ENCODE results near the gene IVD.

Gene IVD

DNA sequence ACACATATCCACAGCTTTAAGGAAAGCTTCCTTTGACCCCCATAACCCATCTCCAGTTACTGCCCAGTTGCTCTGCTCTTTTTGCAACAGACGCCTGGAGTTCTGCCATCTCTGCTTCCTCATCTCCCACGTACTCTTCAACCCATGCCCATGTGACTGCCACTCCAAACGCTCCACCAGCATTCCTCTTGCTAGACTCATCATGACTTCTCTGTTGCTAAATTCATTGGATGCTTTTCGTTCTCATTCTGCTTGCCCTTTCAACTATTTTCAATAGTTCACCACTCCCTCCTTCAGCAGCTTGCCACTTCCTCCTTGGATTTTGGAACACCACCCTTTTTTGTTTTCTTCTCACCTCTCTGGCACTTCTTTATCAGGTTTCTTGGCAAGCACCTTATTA is 25.7 kb upstream of the IVD start:
- DNase-seq (ENCODE audit: low read depth, low spot score), result no peak
- Histone ChIP-seq H3K9me3 (ENCODE audit: insufficient read depth, low read length) (no peaks in the 10 kb centered on the region), H3K9ac (ENCODE audit: insufficient read length, low read depth) (no peak overlapping the region), H3K36me3 (ENCODE audit: insufficient read depth, insufficient read length, low read length) (peaks cover 6% of the 10 kb centered on the region), H3K4me3 (ENCODE audit: insufficient read length, low read depth) (no peak overlapping the region), H3K27me3 (ENCODE audit: insufficient read depth, insufficient read length) (no peaks in the 10 kb centered on the region), H3K4me1 (ENCODE audit: insufficient read depth, insufficient read length) (peaks cover 3% of the 10 kb centered on the region)
- TF ChIP-seq SUZ12 (IDR thresholded peaks at IDR 0.05; ENCODE audit: extremely low read depth, insufficient read depth, insufficient read length), result no peak
- no peak for TF ChIP-seq ZNF274 (IDR thresholded peaks at IDR 0.05; ENCODE audit: low read depth, low read length)
- no peak for TF ChIP-seq YY1 (IDR thresholded peaks at IDR 0.05; ENCODE audit: insufficient read depth, insufficient read length)

- no peak overlapping the region for H3K9ac ChIP-seq (ENCODE audit: insufficient read length, low read depth)
- TF ChIP-seq ZNF274 (IDR thresholded peaks at IDR 0.05; ENCODE audit: low read depth, low read length) (no peak), YY1 (IDR thresholded peaks at IDR 0.05; ENCODE audit: insufficient read depth, insufficient read length) (no peak), SUZ12 (IDR thresholded peaks at IDR 0.05; ENCODE audit: extremely low read depth, insufficient read depth, insufficient read length) (no peak)
- H3K9me3 ChIP-seq (ENCODE audit: insufficient read depth, low read length), result no peaks in the 10 kb centered on the region
- peaks cover 11% of the 10 kb centered on the region for H3K36me3 ChIP-seq (ENCODE audit: insufficient read depth, insufficient read length, low read length)
- H3K27me3 ChIP-seq (ENCODE audit: insufficient read depth, insufficient read length), result no peaks in the 10 kb centered on the region
- H3K4me3 ChIP-seq (ENCODE audit: insufficient read length, low read depth), result no peak overlapping the region
- no peak for DNase-seq (ENCODE audit: low read depth, low spot score)
- peaks cover 3% of the 10 kb centered on the region for H3K4me1 ChIP-seq (ENCODE audit: insufficient read depth, insufficient read length)
These were observed 25.0 kb upstream of the IVD start for GRCh38 chr15:40380636-40381035.

DNA sequence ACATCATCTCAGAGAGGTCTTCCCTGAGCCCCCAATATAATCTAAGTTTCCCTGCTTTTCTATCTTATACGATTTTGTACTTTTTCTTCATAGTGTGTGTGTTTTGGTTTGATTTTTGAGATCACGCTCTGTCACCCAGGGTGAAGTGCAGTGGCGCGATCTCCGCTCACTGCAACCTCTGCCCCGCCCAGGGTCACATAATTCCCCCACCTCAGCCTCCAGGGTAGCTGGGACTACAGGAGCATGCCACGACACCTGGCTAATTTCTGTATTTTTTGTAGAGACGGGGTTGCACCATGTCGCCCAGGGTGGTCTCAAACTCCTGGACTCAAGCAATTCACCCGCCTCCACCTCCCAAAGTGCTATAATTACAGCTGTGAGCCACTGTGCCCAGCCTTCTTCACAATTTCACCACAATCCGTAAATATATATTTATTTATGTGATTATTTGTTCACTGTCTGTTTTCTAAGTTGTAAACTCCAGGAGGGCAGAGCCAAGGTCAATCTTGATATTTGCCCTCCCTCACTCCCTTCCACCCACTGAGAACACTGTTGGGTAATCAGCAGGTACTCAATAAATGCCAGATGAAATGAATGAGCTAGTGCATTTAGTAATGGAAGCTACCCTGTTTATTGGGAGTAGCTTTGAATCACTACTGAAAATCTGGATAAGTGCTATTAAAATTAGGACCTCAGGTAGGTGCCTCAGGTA is 23.6 kb upstream of the IVD start:
- no peaks in the 10 kb centered on the region for H3K9me3 ChIP-seq (ENCODE audit: insufficient read depth, low read length)
- DNase-seq (ENCODE audit: low read depth, low spot score), result no peak
- peaks cover 23% of the 10 kb centered on the region for H3K36me3 ChIP-seq (ENCODE audit: insufficient read depth, insufficient read length, low read length)
- H3K4me1 ChIP-seq (ENCODE audit: insufficient read depth, insufficient read length), result peaks cover 3% of the 10 kb centered on the region
- TF ChIP-seq YY1 (IDR thresholded peaks at IDR 0.05; ENCODE audit: insufficient read depth, insufficient read length) (no peak), SUZ12 (IDR thresholded peaks at IDR 0.05; ENCODE audit: extremely low read depth, insufficient read depth, insufficient read length) (no peak), ZNF274 (IDR thresholded peaks at IDR 0.05; ENCODE audit: low read depth, low read length) (no peak)
- no peak overlapping the region for H3K9ac ChIP-seq (ENCODE audit: insufficient read length, low read depth)
- no peaks in the 10 kb centered on the region for H3K27me3 ChIP-seq (ENCODE audit: insufficient read depth, insufficient read length)
- no peak overlapping the region for H3K4me3 ChIP-seq (ENCODE audit: insufficient read length, low read depth)

GRCh38 chr15:40382580-40383456 is 22.8 kb upstream of the IVD start, which contains the start of gene KNSTRN:
KNSTRN (plus strand) TSS chr15:40382721; CDS start chr15:40382836, 115 bp downstream.
- peak; percentile 77 for DNase-seq (ENCODE audit: low read depth, low spot score)
- Histone ChIP-seq H3K9me3 (ENCODE audit: insufficient read depth, low read length) (no peaks in the 10 kb centered on the region), H3K36me3 (ENCODE audit: insufficient read depth, insufficient read length, low read length) (peaks cover 31% of the 10 kb centered on the region), H3K9ac (ENCODE audit: insufficient read length, low read depth) (peak within 1 kb of the TSS; percentile 83), H3K4me3 (ENCODE audit: insufficient read length, low read depth) (peak within 1 kb of the TSS; percentile 77), H3K27me3 (ENCODE audit: insufficient read depth, insufficient read length) (no peaks in the 10 kb centered on the region), H3K4me1 (ENCODE audit: insufficient read depth, insufficient read length) (peaks cover 3% of the 10 kb centered on the region)
- TF ChIP-seq SUZ12 (IDR thresholded peaks at IDR 0.05; ENCODE audit: extremely low read depth, insufficient read depth, insufficient read length) (no peak), YY1 (IDR thresholded peaks at IDR 0.05; ENCODE audit: insufficient read depth, insufficient read length) (peak; percentile 98)

GRCh38 chr15:40386480-40386879 is 19.1 kb upstream of the IVD start:
- H3K9ac ChIP-seq (ENCODE audit: insufficient read length, low read depth), result no peak overlapping the region
- H3K9me3 ChIP-seq (ENCODE audit: insufficient read depth, low read length), result no peaks in the 10 kb centered on the region
- H3K4me3 ChIP-seq (ENCODE audit: insufficient read length, low read depth), result no peak overlapping the region
- H3K4me1 ChIP-seq (ENCODE audit: insufficient read depth, insufficient read length), result no peaks in the 10 kb centered on the region
- H3K36me3 ChIP-seq (ENCODE audit: insufficient read depth, insufficient read length, low read length), result peaks cover 57% of the 10 kb centered on the region
- no peaks in the 10 kb centered on the region for H3K27me3 ChIP-seq (ENCODE audit: insufficient read depth, insufficient read length)
- TF ChIP-seq ZNF274 (IDR thresholded peaks at IDR 0.05; ENCODE audit: low read depth, low read length), result no peak
- DNase-seq (ENCODE audit: low read depth, low spot score), result no peak

DNA sequence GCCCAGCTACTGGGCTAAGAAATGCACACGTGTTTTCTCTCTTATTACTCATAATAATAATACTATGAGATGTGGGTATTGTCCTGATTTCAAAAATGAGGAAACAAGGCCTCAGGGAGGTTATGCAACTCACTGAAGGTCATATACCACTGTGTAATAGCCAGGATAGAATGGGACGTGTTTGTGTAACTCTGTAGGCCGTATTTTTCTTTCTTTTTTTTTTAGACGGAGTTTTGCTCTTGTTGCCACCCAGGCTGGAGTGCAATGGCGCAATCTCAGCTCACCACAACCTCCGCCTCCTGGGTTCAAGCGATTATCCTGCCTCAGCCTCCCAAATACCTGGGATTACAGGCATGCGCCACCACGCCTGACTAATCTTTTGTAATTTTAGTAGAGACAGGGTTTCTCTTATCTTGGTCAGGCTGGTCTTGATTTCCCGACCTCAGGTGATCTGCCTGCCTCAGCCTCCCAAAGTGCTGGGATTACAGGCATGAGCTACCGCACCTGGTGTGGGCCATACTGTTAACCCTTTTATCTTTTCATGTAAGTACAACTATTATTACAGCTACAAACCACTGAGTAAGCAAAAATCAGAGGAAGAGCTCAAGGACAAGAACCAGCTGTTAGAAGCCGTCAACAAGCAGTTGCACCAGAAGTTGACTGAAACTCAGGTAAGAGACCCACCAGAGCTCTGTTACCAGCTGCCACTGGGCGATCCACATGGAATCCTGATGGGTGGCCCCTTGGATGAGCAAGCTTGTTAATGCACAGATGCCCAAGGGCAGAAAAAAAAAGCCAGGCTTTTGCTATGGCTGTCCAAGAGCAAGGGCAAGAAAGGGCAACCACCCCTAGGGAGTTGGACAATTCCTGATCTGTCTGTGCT is 16.4 kb upstream of the IVD start:
- no peak for DNase-seq (ENCODE audit: low read depth, low spot score)
- Histone ChIP-seq H3K4me1 (ENCODE audit: insufficient read depth, insufficient read length) (no peaks in the 10 kb centered on the region), H3K9ac (ENCODE audit: insufficient read length, low read depth) (no peak overlapping the region), H3K4me3 (ENCODE audit: insufficient read length, low read depth) (no peak overlapping the region), H3K36me3 (ENCODE audit: insufficient read depth, insufficient read length, low read length) (peaks cover 79% of the 10 kb centered on the region), H3K9me3 (ENCODE audit: insufficient read depth, low read length) (no peaks in the 10 kb centered on the region), H3K27me3 (ENCODE audit: insufficient read depth, insufficient read length) (no peaks in the 10 kb centered on the region)
- no peak for TF ChIP-seq ZNF274 (IDR thresholded peaks at IDR 0.05; ENCODE audit: low read depth, low read length)
- no peak for TF ChIP-seq SUZ12 (IDR thresholded peaks at IDR 0.05; ENCODE audit: extremely low read depth, insufficient read depth, insufficient read length)
- no peak for TF ChIP-seq YY1 (IDR thresholded peaks at IDR 0.05; ENCODE audit: insufficient read depth, insufficient read length)

Data from NT2/D1 (cell line).